ENCODE measurements around the gene HES5.

HES5 gene

GRCh38 chr1:2530513-2531361, 674 bp upstream of the HES5 start:
- DNase-seq: peak; percentile 86

GRCh38 chr1:2528966-2529783, 888 bp downstream of the HES5 start:
- DNase-seq: peak; percentile 60

- no peak for DNase-seq
Observed at GRCh38 chr1:2528611-2528965, 1.5 kb downstream of the HES5 start.

- DNase-seq: peak; percentile 57
Observed at GRCh38 chr1:2528016-2528415, 2.0 kb downstream of the HES5 start.

- DNase-seq: no peak
Observed at GRCh38 chr1:2527556-2527860, 2.6 kb downstream of the HES5 start.

- DNase-seq: peak; percentile 91
Observed at GRCh38 chr1:2526824-2527555, 3.1 kb downstream of the HES5 start.

GRCh38 chr1:2525920-2526823, 3.9 kb downstream of the HES5 start, which contains the start of gene PANK4:
Gene PANK4 (minus strand): TSS chr1:2526596. CDS start chr1:2526587, 9 bp downstream.
- peak; percentile 92 for DNase-seq

GRCh38 chr1:2525572-2525919, 4.5 kb downstream of the HES5 start:
- DNase-seq: no peak

GRCh38 chr1:2523891-2524609, 6.0 kb downstream of the HES5 start:
- DNase-seq: peak; percentile 48

GRCh38 chr1:2523191-2523890, 6.7 kb downstream of the HES5 start:
- DNase-seq: peak; percentile 26

GRCh38 chr1:2522230-2522629, 7.8 kb downstream of the HES5 start:
- DNase-seq: no peak

GRCh38 chr1:2520806-2521205, 9.3 kb downstream of the HES5 start:
- no peak for DNase-seq

- no peak for DNase-seq
Observed at GRCh38 chr1:2520206-2520605, 9.9 kb downstream of the HES5 start.

- DNase-seq: no peak
Observed at GRCh38 chr1:2519729-2520128, 10.3 kb downstream of the HES5 start.

GRCh38 chr1:2519029-2519685, 10.9 kb downstream of the HES5 start:
- no peak for DNase-seq

GRCh38 chr1:2518528-2518927, 11.5 kb downstream of the HES5 start:
- no peak for DNase-seq

- no peak for DNase-seq
Observed at GRCh38 chr1:2517966-2518365, 12.1 kb downstream of the HES5 start.

GRCh38 chr1:2516946-2517345, 13.1 kb downstream of the HES5 start:
- no peak for DNase-seq

GRCh38 chr1:2516124-2516523, 13.9 kb downstream of the HES5 start:
- no peak for DNase-seq

- DNase-seq: no peak
Observed at GRCh38 chr1:2515763-2516080, 14.3 kb downstream of the HES5 start.

All from retina (tissue), 1 donor.